GM21423 (cell line): Measurements from ENCODE around the gene IL17RB.

Experiments used
- ATAC-seq: cut with Tn5 transposase; IDR thresholded peaks from one replicate; pipeline ENCODE4 v1.9.1; 2021; ENCODE audit warnings: mild to moderate bottlenecking, moderate library complexity; ENCODE audit not compliant: unreplicated experiment

Gene IL17RB

GRCh38 chr3:53811143-53811927 is 35.0 kb upstream of the IL17RB start:
- ATAC-seq, result no peak

DNA sequence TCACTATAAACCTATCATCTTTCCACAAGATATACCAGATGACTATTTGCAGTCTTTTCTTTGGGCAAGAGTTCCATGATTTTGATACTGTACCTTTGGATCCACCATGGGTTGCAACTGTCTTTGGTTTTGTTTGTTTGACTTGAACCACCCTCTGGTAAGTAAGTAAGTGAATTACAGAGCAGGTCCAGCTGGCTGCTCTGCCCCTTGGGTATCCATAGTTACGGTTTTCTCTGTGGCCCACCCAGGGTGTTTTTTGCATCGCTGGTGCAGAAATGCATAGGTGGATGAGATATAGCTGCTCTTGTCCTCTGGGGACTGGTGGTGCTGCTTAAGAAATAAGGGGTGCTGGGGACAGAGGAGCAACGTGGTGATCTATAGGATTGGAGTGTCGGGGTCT is 33.9 kb upstream of the IL17RB start:
- ATAC-seq, result no peak

DNA sequence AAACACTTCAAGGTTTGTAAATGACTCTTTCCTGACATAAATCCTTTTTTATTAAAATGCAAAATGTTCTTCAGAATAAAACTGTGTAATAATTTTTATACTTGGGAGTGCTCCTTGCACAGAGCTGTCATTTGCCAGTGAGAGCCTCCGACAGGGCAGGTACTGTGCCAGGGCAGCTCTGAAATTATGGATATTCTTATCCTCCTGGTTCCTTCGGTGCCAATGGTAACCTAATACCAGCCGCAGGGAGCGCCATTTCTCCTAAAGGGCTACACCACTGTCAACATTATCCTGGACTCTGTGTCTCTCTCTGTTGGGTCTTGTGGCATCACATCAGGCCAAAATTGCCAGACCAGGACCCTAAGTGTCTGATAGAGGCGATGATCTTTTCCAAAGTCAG is 33.1 kb upstream of the IL17RB start:
- no peak for ATAC-seq

DNA sequence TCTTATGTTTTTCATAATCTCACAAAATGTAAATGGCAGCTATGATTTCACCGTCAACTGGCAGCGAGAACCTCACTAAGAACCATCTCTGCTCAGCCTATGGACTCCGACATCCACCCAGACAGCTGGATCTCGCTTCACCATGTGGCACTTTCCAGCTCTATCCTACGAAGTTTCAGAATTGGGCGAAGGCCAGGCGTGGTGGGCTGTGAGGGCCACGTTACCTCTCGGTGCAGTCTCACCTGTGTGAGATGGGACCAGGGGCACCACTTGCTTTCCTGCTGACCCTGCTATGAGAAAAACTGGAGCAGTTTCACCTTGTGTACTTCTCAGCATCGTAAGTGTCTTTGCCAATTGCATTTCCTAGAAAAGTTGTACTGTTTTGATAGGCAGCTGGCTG is 32.5 kb upstream of the IL17RB start:
- no peak for ATAC-seq

DNA sequence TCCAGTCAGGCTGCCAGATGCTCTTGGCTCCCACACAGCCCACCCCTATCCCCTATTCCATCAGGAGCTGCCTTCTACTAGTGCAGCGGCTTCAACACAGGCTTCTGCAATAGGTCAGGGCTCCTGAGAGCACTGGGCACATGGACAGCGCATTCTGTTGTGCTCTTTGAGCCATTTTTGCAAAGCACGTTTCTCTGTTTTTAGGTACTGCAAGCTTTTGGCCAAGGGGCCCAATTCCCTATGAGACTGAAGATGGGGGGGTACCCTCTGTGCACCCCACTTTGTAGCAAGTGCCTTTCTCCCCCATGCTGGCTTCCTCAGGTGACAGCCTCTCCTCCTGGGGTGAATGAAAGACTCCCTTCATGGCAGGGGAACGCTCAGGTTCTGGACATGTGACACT is 31.3 kb upstream of the IL17RB start:
- ATAC-seq, result no peak

GRCh38 chr3:53815651-53816050 is 30.7 kb upstream of the IL17RB start:
- no peak for ATAC-seq

GRCh38 chr3:53816425-53816824 is 29.9 kb upstream of the IL17RB start:
- no peak for ATAC-seq

DNA sequence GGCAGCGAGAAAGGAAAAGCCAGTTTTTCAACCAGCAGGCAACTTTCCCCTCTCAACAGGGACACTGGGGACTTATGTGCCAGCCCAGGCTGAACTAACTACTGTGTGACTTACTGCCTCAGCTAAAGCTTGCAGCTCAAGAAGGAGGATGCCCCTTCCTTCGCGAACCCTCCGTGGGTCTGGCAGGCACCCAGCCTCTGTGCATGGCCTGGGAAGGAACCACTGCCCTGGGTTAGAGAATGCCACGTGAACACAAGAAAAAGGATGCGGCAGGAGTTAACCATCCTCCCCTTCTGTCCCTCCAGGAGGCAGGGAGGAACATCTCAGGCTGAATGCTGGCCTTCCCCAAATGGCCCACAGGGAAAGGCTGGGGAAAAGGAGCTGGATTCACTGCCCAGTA is 29.2 kb upstream of the IL17RB start:
- ATAC-seq, result no peak

DNA sequence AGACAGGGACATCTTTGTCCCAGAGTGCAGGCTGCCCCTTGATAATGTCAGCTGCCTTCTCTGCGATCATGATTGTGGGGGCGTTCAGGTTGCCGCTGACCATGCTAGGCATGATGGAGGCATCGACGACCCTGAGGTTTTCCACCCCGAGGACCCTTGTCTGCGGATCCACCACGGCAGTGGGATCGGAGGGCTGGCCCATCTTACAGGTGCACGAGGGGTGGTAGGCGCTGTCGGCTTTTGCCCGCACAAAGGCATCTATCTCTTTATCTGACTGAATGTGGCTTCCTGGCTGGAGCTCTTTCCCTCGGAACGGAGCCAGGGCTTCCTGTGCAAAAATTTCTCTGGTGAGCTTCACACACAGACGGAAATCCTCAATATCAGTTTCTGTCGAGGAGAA is 28.6 kb upstream of the IL17RB start:
- no peak for ATAC-seq

GRCh38 chr3:53818221-53819162 is 27.9 kb upstream of the IL17RB start:
- no peak for ATAC-seq

GRCh38 chr3:53819163-53819868 is 27.1 kb upstream of the IL17RB start:
- no peak for ATAC-seq

DNA sequence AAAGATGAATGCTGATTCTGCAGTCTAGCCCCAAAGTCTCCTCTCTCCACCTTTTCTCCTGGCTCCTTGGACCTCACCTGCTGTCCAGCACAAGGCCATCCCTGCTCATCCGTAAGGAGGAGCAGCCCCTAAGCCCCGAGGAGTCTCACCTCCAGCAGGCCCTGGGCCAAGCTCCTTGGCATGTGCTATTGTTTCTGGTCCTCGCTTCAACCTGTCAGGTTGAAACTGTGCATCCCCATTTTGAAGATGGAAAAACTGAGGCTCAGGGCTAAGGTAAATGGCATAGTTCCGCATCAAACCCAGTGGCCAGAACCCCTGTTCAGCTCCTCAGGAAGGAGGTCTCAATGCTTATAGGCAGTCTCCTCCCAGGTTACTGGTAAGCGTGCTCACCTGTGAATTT is 26.3 kb upstream of the IL17RB start:
- no peak for ATAC-seq

- ATAC-seq, result no peak
Observed at GRCh38 chr3:53820756-53821580, 25.4 kb upstream of the IL17RB start.

- peak; percentile 50 for ATAC-seq
Observed at GRCh38 chr3:53821631-53822121, 24.7 kb upstream of the IL17RB start.

DNA sequence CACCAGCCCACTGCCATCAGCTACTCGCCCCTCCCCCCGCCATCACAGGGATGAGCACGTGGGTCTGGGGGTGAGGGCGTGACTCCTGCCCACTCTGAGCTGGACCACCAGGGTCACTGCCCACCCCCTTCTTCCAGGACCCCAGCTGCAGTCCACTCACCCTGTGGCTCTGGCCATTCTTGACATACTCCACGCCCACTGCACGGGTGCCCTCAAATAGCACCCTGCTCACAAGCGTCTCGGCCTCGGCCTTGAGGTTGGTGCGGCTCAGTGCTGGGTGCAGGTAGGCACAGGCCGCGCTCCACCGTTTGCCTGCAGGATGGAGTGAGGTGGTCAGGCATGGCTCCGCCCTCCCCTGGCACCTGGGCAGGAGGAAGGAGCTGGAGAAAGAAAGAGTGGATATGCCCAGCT is 24.0 kb upstream of the IL17RB start:
- no peak for ATAC-seq

GRCh38 chr3:53823026-53823955 is 23.1 kb upstream of the IL17RB start:
- ATAC-seq, result no peak

DNA sequence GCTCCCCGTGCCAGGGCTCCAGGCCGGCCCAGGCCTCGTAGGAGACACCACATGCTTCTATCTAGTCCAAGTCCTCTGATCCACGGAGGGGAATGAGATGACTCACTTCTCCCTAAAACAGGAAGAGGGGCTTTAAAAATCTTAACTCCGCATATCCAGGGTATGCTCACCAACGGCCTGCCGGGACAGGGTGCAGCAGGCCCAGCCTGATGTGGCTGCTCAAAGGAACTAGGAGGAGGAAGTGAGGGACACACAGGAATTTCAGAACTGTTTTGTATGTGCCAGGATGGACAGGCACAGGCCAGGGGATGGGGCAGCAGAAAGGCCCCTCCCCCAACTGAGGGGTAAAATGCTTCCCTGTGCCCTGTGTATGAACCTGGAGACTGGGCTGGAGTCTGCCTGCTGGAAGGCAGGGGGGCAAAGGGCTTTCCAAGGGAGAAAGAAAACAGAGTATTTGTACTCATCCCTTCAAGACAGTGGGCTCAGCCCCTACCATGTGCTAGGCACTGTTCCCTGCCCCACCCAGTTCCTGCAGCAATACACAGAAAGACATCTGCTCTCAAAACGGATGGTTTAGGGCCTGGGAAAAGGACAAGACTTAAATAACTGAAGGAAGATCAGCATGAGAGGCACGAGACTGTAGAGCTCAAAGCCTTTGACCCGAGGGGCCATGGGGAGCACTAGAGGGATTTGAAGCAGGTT is 22.3 kb upstream of the IL17RB start:
- ATAC-seq, result no peak

DNA sequence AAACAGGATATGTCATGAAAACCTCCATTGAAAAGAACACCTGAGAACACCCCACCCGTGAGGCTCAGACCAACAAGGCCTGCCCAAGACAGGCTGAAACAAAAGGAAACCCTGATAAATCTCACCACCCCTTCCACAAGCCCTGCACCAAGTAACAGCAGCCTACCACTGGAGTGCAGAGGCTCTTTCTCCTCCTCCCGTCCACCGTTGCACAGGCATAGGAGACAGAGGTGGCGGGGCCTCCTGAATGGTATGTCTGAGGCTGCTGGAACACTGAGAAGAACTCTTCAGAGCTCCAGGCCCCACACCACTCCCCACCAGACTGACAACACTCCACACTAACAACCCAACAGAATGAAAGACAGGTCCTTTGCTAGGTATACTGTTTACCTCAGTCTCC is 21.6 kb upstream of the IL17RB start:
- no peak for ATAC-seq

DNA sequence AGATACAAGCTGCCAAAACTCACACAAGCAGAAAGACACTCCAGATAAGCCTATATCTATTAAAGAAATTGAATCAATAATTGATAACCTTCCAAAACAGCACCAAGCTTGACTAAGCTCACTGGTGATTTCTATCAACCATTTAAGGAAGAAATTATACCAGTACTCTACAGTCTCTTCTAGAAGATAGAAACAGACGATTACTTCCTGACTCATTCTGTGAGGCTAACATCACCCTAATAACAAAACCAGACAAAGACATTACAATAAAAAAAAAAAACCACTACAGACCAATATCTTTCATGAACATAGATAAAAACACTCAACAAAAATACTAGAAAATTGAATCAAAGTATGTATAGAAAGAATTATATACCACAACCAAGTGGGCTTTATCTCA is 20.3 kb upstream of the IL17RB start:
- no peak for ATAC-seq
